Gastroesophageal sphincter (tissue), 4 donors: ENCODE results near the gene EPC2. TPM values are rescaled to one million over a fixed set of nuclear protein-coding genes. Genes with fewer than 3 reads are reported as not detected.

ENCODE experiments used
- ATAC-seq: fragments of 150-250 bp; one replicate; pipeline ENCODE4 v1.9.1; 2016; ENCODE audit warnings: mild to moderate bottlenecking, moderate library complexity
- H3K27ac ChIP-seq, 4 donors: fragments of 200-600 bp; sonication (generic) in 3 of 4; 1 replicate in 3 of 4; 2 replicates in 1 of 4; pipeline ENCODE4 v1.5.1; 2016 to 2019
- H3K27me3 ChIP-seq: fragments of 200-600 bp; sonication (generic); one replicate; pipeline ENCODE4 v1.5.1; 2019
- H3K36me3 ChIP-seq, 2 donors: fragments of 200-600 bp; sonication (generic); one replicate each; pipeline ENCODE4 v1.5.1; 2019; ENCODE audit warnings: control low read depth in 1 of 2
- H3K4me1 ChIP-seq, 3 donors: fragments of 200-600 bp; sonication (generic); 1 replicate in 2 of 3; 2 replicates in 1 of 3; pipeline ENCODE4 v1.5.1; 2016 to 2019; ENCODE audit warnings: control low read depth in 2 of 3
- H3K4me3 ChIP-seq, 2 donors: fragments of 200-600 bp; sonication (generic); one replicate each; pipeline ENCODE4 v1.5.1; 2019; ENCODE audit warnings: mild to moderate bottlenecking in 1 of 2, moderate library complexity in 1 of 2
- H3K9me3 ChIP-seq, 3 donors: fragments of 200-600 bp; sonication (generic); one replicate each; pipeline ENCODE4 v1.5.1; 2017 to 2019; ENCODE audit warnings: control low read depth in 2 of 3
- CTCF ChIP-seq, 4 experiments: fragments of 200-600 bp in 2 of 4; fragments of 450-650 bp in 2 of 4; sonication (generic) in 1 of 4; IDR thresholded peaks; one replicate each; pipeline ENCODE4 v1.5.1; 2017 to 2019; ENCODE audit warnings: antibody characterized with exemption in 4 of 4, mild to moderate bottlenecking in 2 of 4, moderate library complexity in 2 of 4
- EP300 ChIP-seq: sonication (generic); formaldehyde crosslinking; IDR thresholded peaks from one replicate; pipeline ENCODE4 v1.6.1; 2017; ENCODE audit warnings: antibody characterized with exemption, mild to moderate bottlenecking
- POLR2A ChIP-seq, 2 donors: fragments of 450-650 bp; IDR thresholded peaks; one replicate each; pipeline ENCODE4 v1.6.1; 2017; ENCODE audit warnings: antibody characterized with exemption in 2 of 2, mild to moderate bottlenecking in 2 of 2, moderate library complexity in 1 of 2
- POLR2AphosphoS5 ChIP-seq: sonication (generic); formaldehyde crosslinking; IDR thresholded peaks from one replicate; pipeline ENCODE4 v1.6.1; 2017; ENCODE audit warnings: antibody characterized with exemption
- WGBS, 2 donors: methylation state at CpG; one replicate each; pipeline ENCODE4 v1.1.5; 2018; ENCODE audit warnings: low coverage in 1 of 2; 5-methylcytosine and 5-hydroxymethylcytosine counted together
- total RNA-seq, 4 donors: library from RNA; depleted of rRNA; stranded (reverse); fragments of >200 nt; gene quantifications; one replicate each; pipeline ENCODE4 v1.1.0, GENCODE V29; 2016

Gene EPC2
- total RNA-seq, 4 donors from 2014 or later: 25.4 to 38.4 (median 30.7) TPM

GRCh38 chr2:148699830-148700229 lies 55.3 kb downstream of the EPC2 start:
- Histone ChIP-seq H3K36me3 (no peaks in the 10 kb centered on the region), H3K27me3 (no peaks in the 10 kb centered on the region), H3K4me3 (no peak overlapping the region), H3K4me1 (no peaks in the 10 kb centered on the region), H3K9me3 (peaks cover 0 to 28% (median 0%) of the 10 kb centered on the region in 3 donors), H3K27ac (no peak overlapping the region)
- TF ChIP-seq EP300 (no peak), POLR2A (IDR thresholded peaks at IDR 0.05) (no peak), POLR2AphosphoS5 (no peak), CTCF (IDR thresholded peaks at IDR 0.05) (no peak)
- no peak for ATAC-seq
- WGBS, 2 donors: 81 to 96% methylated on average over 4 of the region's 4 CpGs

DNA sequence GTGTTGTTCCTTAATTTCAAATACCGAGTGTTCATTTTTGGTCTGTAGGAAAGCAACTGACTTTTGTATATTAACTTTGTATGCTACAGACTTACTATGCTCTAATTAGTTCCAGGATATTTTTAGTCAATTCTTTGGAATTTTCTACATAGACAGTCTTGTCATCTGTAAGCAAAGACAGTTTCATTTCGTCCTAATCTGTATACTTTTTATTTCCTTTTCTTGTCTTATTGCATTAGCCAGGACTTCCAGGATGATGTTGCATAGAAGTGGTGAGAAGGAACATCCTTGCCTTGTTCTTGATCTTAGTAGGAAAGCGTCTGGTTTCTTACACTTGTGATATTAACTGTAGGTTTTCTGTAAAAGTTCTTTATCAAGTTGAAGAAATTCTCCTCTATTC lies 56.5 kb downstream of the EPC2 start:
- WGBS, 2 donors: 95 to 100% methylated on average over 2 to 3 of the region's 3 CpGs
- no peak overlapping the region for H3K4me3 ChIP-seq
- H3K27me3 ChIP-seq: no peaks in the 10 kb centered on the region
- H3K27ac ChIP-seq: no peak overlapping the region
- TF ChIP-seq EP300 (no peak), POLR2AphosphoS5 (no peak), CTCF (IDR thresholded peaks at IDR 0.05) (no peak), POLR2A (IDR thresholded peaks at IDR 0.05) (no peak)
- no peak for ATAC-seq
- no peaks in the 10 kb centered on the region for H3K4me1 ChIP-seq
- H3K9me3 ChIP-seq: peaks cover 0 to 28% (median 0%) of the 10 kb centered on the region in 3 donors
- H3K36me3 ChIP-seq: peaks cover 0 to 7% of the 10 kb centered on the region in 2 donors

DNA sequence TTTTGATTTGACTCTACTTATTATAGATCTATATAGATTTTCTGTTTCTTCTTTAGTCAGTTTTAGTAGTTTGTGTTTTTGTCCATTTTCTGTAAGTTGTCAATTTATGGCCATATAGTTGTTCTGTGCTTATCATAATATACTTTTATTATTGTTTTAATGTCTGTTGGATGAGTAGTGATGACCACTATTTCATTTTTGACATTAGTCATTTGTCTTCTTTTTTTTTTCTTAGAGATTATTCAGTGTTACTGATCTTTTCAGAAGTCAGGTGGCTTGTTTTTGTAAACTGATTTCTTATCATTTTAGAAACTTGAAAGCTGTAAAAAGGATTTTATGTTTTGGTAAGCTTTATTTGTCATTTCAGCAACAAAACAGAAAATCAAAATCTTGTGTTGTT lies 57.3 kb downstream of the EPC2 start:
- no peak overlapping the region for H3K27ac ChIP-seq
- no peak for ATAC-seq
- H3K9me3 ChIP-seq: peaks cover 0 to 28% (median 0%) of the 10 kb centered on the region in 3 donors
- TF ChIP-seq POLR2AphosphoS5 (no peak), CTCF (IDR thresholded peaks at IDR 0.05) (no peak), EP300 (no peak), POLR2A (IDR thresholded peaks at IDR 0.05) (no peak)
- H3K4me3 ChIP-seq: no peak overlapping the region
- H3K4me1 ChIP-seq: no peaks in the 10 kb centered on the region
- peaks cover 0 to 8% of the 10 kb centered on the region in 2 donors for H3K36me3 ChIP-seq
- no peaks in the 10 kb centered on the region for H3K27me3 ChIP-seq

DNA sequence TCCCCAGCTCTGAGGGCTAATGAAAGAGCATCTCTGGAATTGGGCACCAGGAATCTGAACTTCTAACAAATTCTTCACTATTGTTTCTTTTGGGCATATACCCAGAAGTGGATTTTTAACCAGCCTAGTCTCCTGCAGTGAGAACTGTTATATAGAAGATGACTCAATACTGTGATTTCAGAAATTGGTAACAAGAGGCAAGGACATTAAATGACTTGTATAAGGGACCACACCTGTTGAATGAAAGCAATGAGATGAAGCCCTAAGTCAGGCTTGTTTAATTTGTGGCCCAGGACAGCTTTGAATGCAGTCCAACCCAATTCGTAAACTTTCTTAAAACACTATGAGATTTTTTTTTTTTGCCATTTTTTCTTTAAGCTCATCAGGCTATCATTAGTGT lies 57.9 kb downstream of the EPC2 start:
- Histone ChIP-seq H3K9me3 (peaks cover 0 to 28% (median 0%) of the 10 kb centered on the region in 3 donors), H3K4me1 (no peaks in the 10 kb centered on the region), H3K27ac (no peak overlapping the region), H3K36me3 (peaks cover 0 to 8% of the 10 kb centered on the region in 2 donors), H3K4me3 (no peak overlapping the region), H3K27me3 (no peaks in the 10 kb centered on the region)
- no peak for ATAC-seq
- WGBS, 2 donors: 78 to 100% methylated on average over 1 of the region's 1 CpG
- TF ChIP-seq POLR2A (IDR thresholded peaks at IDR 0.05) (no peak), POLR2AphosphoS5 (no peak), CTCF (IDR thresholded peaks at IDR 0.05) (no peak), EP300 (no peak)

GRCh38 chr2:148704247-148704646 lies 59.7 kb downstream of the EPC2 start:
- Histone ChIP-seq H3K36me3 (peaks cover 0 to 8% of the 10 kb centered on the region in 2 donors), H3K27ac (no peak overlapping the region), H3K4me3 (no peak overlapping the region), H3K4me1 (no peaks in the 10 kb centered on the region), H3K9me3 (peaks cover 0 to 28% (median 0%) of the 10 kb centered on the region in 3 donors), H3K27me3 (no peaks in the 10 kb centered on the region)
- no peak for ATAC-seq
- TF ChIP-seq POLR2A (IDR thresholded peaks at IDR 0.05): no peak
